Prostate gland (tissue), 2 donors: ENCODE results near the gene SOX1. TPM values are rescaled to one million over a fixed set of nuclear protein-coding genes. Genes with fewer than 3 reads are reported as not detected.

Source experiments
- DNase-seq: peaks from one replicate; pipeline ENCODE4 v3.0.0-alpha.2; 2019; ENCODE audit warnings: low spot score
- H3K27ac ChIP-seq, 2 donors: fragments of 200-600 bp; sonication (generic); 2 replicates each; pipeline ENCODE4 v1.5.1; 2017 to 2019
- H3K27me3 ChIP-seq: fragments of 200-600 bp; sonication (generic); replicated peaks from 2 replicates; pipeline ENCODE4 v1.5.1; 2019; ENCODE audit not compliant: insufficient read depth
- H3K36me3 ChIP-seq, 2 donors: fragments of 200-600 bp; sonication (generic); 1 replicate in 1 of 2; 2 replicates in 1 of 2; pipeline versions ENCODE4 v1.5.1 to v1.8.1; 2017 to 2019
- H3K4me1 ChIP-seq: fragments of 200-600 bp; sonication (generic); replicated peaks from 2 replicates; pipeline ENCODE4 v1.5.1; 2019
- H3K4me3 ChIP-seq, 2 donors: fragments of 200-600 bp; sonication (generic); 2 replicates each; pipeline ENCODE4 v1.5.1; 2017 to 2019
- H3K9me3 ChIP-seq: fragments of 200-600 bp; sonication (generic); 2 replicates; pipeline ENCODE4 v1.5.1; 2017
- POLR2A ChIP-seq: fragments of 450-650 bp; IDR thresholded peaks from one replicate; pipeline ENCODE4 v1.6.1; 2016; ENCODE audit warnings: antibody characterized with exemption, mild to moderate bottlenecking
- POLR2AphosphoS5 ChIP-seq: sonication (generic); formaldehyde crosslinking; IDR thresholded peaks from one replicate; pipeline ENCODE4 v1.6.1; 2017; ENCODE audit warnings: antibody characterized with exemption
- WGBS: methylation state at CpG from one replicate; pipeline ENCODE4 v1.1.5; 2018; 5-methylcytosine and 5-hydroxymethylcytosine counted together
- intact Hi-C: fragments of 100-400 bp; cut with DNase I; formaldehyde crosslinking; loops from one replicate; pipeline ENCODE4 v1.14.2; 2022
- total RNA-seq, 2 donors: library from RNA; depleted of rRNA; stranded (reverse); fragments of >200 nt; gene quantifications; one replicate each; pipeline ENCODE4 v1.1.0, GENCODE V29; 2016
- TF ChIP-seq, protein P1 (sequence below), 4 experiments: fragments of 200-600 bp in 2 of 4; fragments of 450-650 bp in 2 of 4; sonication (generic) in 2 of 4; IDR thresholded peaks; 1 replicate in 3 of 4; 2 replicates in 1 of 4; pipeline ENCODE4 v1.5.1; 2016 to 2019; ENCODE audit warnings: antibody characterized with exemption in 4 of 4, mild to moderate bottlenecking in 2 of 4, moderate library complexity in 2 of 4

Gene SOX1
- total RNA-seq, 2 donors from 2014 or later: 4.4 TPM; not detected in 1

DNA sequence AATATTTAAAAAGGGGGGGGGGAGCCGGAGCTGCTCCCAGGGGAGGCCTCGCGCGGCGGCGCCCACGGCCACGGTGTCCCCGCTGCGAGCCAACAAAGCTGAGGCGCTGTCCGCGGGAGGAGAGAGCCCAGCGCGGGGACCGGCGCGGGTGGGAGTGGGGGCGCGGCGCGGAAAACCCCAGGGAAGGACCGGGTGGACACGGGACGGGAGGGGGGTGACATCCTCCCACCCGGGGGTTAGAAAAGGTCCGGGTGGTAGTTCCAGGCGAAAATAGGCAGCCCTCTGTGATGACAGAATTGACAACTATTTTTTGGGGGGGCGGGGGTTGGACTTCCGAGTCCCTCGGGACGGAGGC, 11.1 kb upstream of the SOX1 start:
- Histone ChIP-seq H3K36me3 (no peaks in the 10 kb centered on the region), H3K4me3 (no peak overlapping the region), H3K9me3 (no peaks in the 10 kb centered on the region), H3K27me3 (peaks cover 67% of the 10 kb centered on the region), H3K27ac (no peak overlapping the region), H3K4me1 (no peaks in the 10 kb centered on the region)
- no peak for DNase-seq
- intact Hi-C loops: no loop called here
- TF ChIP-seq POLR2A (no peak), POLR2AphosphoS5 (no peak)
- TF ChIP-seq, protein P1, sequence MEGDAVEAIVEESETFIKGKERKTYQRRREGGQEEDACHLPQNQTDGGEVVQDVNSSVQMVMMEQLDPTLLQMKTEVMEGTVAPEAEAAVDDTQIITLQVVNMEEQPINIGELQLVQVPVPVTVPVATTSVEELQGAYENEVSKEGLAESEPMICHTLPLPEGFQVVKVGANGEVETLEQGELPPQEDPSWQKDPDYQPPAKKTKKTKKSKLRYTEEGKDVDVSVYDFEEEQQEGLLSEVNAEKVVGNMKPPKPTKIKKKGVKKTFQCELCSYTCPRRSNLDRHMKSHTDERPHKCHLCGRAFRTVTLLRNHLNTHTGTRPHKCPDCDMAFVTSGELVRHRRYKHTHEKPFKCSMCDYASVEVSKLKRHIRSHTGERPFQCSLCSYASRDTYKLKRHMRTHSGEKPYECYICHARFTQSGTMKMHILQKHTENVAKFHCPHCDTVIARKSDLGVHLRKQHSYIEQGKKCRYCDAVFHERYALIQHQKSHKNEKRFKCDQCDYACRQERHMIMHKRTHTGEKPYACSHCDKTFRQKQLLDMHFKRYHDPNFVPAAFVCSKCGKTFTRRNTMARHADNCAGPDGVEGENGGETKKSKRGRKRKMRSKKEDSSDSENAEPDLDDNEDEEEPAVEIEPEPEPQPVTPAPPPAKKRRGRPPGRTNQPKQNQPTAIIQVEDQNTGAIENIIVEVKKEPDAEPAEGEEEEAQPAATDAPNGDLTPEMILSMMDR (IDR thresholded peaks at IDR 0.05): no peak
- WGBS: 7% methylated on average over 30 of the region's 32 CpGs

GRCh38 chr13:112056284-112056727, 10.6 kb upstream of the SOX1 start:
- Histone ChIP-seq H3K27ac (no peak overlapping the region), H3K4me3 (no peak overlapping the region), H3K36me3 (no peaks in the 10 kb centered on the region), H3K4me1 (no peaks in the 10 kb centered on the region), H3K27me3 (peaks cover 71% of the 10 kb centered on the region), H3K9me3 (no peaks in the 10 kb centered on the region)
- DNase-seq: no peak
- 2% methylated on average over 31 of the region's 32 CpGs for WGBS
- intact Hi-C loops: no loop called here
- no peak for TF ChIP-seq POLR2A
- TF ChIP-seq, protein P1 (IDR thresholded peaks at IDR 0.05): no peak
- TF ChIP-seq POLR2AphosphoS5: no peak

DNA sequence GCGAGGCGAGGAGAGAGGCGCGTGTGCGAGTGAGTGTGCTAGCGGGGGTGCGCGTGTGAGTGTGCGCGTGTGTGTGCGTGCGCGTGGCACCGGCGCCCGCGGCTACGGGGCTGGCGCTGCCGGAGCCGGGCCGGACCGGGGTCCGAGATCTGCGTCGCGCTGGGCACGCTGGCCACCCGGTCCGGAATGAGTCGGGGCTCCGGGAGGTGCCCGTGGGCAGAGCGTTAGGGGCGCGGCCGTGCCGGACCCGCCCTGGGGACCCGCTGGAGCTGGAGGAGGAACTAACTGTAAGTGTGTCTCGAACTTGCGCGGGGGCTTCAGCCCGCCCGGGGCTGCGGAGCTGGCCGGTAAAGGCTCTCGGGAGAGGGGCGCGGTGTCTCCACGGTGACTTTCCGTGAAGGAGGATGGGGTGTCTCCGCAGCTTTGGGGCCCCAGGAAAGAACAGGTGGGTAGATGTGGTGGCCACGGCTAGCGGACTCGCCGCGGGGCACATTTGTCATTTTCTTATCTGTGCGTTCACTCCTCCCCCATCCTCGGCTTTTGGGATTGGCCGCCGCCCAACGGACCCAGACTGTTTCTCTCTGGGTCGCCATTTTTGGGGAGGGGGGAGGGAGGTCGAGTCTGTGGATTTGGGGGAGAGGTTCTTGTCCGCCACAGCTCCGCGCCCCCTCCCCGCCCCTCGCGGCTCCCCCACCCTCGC, 10.1 kb upstream of the SOX1 start:
- H3K27ac ChIP-seq: no peak overlapping the region
- peaks cover 77% of the 10 kb centered on the region for H3K27me3 ChIP-seq
- no peaks in the 10 kb centered on the region for H3K36me3 ChIP-seq
- DNase-seq: no peak
- WGBS: 3% methylated on average over 68 of the region's 72 CpGs
- intact Hi-C loops: no loop called here
- no peak overlapping the region for H3K4me3 ChIP-seq
- TF ChIP-seq POLR2AphosphoS5 (no peak), POLR2A (no peak)
- TF ChIP-seq, protein P1 (IDR thresholded peaks at IDR 0.05): no peak
- no peaks in the 10 kb centered on the region for H3K9me3 ChIP-seq
- no peaks in the 10 kb centered on the region for H3K4me1 ChIP-seq

GRCh38 chr13:112057439-112057735, 9.6 kb upstream of the SOX1 start:
- Histone ChIP-seq H3K36me3 (no peaks in the 10 kb centered on the region), H3K27me3 (peaks cover 82% of the 10 kb centered on the region), H3K27ac (no peak overlapping the region), H3K9me3 (no peaks in the 10 kb centered on the region), H3K4me1 (no peaks in the 10 kb centered on the region), H3K4me3 (no peak overlapping the region)
- 8% methylated on average over 25 of the region's 25 CpGs for WGBS
- intact Hi-C loops: no loop called here
- TF ChIP-seq POLR2AphosphoS5: no peak
- TF ChIP-seq, protein P1 (IDR thresholded peaks at IDR 0.05): no peak
- TF ChIP-seq POLR2A: no peak
- no peak for DNase-seq

GRCh38 chr13:112057736-112058518, 9.0 kb upstream of the SOX1 start:
- TF ChIP-seq, protein P1 (IDR thresholded peaks at IDR 0.05): no peak
- no peak for TF ChIP-seq POLR2A
- no peak for TF ChIP-seq POLR2AphosphoS5
- DNase-seq: no peak
- no peaks in the 10 kb centered on the region for H3K4me1 ChIP-seq

More at GRCh38 chr13:112057736-112058518, 9.0 kb upstream of the SOX1 start:
- WGBS: 5% methylated on average over 45 of the region's 57 CpGs
- Histone ChIP-seq H3K27ac (no peak overlapping the region), H3K4me3 (no peak overlapping the region), H3K9me3 (no peaks in the 10 kb centered on the region), H3K27me3 (peaks cover 87% of the 10 kb centered on the region), H3K36me3 (no peaks in the 10 kb centered on the region)
- intact Hi-C loops: no loop called here
